Ectodermal cell (in vitro differentiated cells): ENCODE data around the gene SPIB.

Experiments used
- H3K27ac ChIP-seq: 2 replicates; pipeline ENCODE4 v1.7.0; 2013; ENCODE audit warnings: mild to moderate bottlenecking, low read depth, low read length; ENCODE audit not compliant: insufficient read depth, poor library complexity, severe bottlenecking
- H3K27me3 ChIP-seq: 2 replicates; pipeline ENCODE4 v1.7.0; 2013; ENCODE audit warnings: mild to moderate bottlenecking, low read length; ENCODE audit not compliant: insufficient read depth, control insufficient read depth, poor library complexity, severe bottlenecking
- H3K36me3 ChIP-seq: one replicate; pipeline ENCODE4 v1.7.0; 2013; ENCODE audit warnings: low read length; ENCODE audit not compliant: control insufficient read depth, insufficient read depth
- H3K4me1 ChIP-seq: one replicate; pipeline ENCODE4 v1.7.0; 2013; ENCODE audit warnings: low read length; ENCODE audit not compliant: control insufficient read depth, insufficient read depth
- H3K4me3 ChIP-seq: 2 replicates; pipeline ENCODE4 v1.7.0; 2013; ENCODE audit warnings: low read depth, low read length, control low read depth; ENCODE audit not compliant: insufficient read depth
- H3K9me3 ChIP-seq: 2 replicates; pipeline ENCODE4 v1.7.0; 2013; ENCODE audit warnings: mild to moderate bottlenecking, low read length, moderate library complexity; ENCODE audit not compliant: control insufficient read depth
- WGBS, 2 experiments: methylation state at CpG; one replicate each; pipeline ENCODE4 v1.1.7; 2013; ENCODE audit warnings: missing lambda C conversion rate in 2 of 2; 5-methylcytosine and 5-hydroxymethylcytosine counted together

SPIB gene

DNA sequence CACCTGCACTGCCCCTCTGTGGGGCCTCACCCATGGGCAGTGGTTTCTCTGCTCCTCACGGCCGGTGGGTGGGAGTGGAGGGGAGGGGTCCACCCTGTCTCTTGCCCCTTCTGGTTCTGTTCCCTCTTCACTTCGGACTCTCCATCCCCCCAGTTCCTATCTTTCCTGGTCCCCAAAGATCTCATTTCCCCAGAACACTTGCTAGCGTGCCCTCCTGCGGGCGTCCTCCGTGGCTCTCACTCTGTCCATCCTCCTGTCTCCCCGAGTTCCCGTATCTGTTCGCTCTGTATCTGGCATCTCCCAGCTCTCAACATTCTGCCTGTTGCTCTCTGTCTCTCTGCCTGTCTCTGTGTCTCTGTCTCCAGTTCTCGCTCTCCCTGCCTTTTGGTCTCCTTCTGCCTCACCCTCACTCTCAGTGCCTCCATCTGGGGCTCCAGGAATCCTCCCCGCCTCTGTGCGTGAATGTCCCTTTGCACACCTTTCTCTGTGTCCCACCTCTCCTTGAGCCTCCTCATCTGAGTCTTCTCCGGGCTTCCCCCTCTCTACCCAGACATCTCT is 363 bp downstream of the SPIB start:
- Histone ChIP-seq H3K4me1 (peaks cover 9% of the 10 kb centered on the region), H3K4me3 (no peak overlapping the region)
- WGBS, 2 experiments = 7 to 8% methylated on average over 12 to 14 of the region's 14 CpGs

DNA sequence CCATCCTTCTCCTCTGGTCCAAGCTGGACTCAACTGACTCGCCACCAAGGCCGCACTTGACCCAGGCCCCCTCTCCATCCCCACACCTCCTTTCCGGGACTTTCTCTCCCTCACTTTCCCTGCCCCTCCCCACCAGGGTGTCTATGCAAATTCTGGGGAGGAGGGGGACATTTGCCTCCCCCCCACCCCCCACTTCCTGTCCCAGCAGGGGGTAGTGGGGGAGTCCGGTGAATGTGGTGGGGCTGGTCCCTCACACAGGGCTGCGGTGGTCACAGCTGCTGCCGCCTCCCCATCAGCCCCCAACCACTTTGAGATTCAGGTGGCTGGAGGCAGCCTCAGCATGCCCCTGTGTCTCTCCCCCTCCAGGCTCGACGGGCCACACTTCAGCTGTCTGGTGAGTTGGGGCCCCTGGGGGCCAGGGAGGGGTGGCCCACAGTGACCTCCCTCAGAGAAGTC is 870 bp downstream of the SPIB start:
- WGBS, 2 experiments = 16 to 20% methylated on average over 8 of the region's 8 CpGs
- H3K27ac ChIP-seq = no peak overlapping the region
- no peaks in the 10 kb centered on the region for H3K36me3 ChIP-seq
- no peaks in the 10 kb centered on the region for H3K9me3 ChIP-seq
- H3K27me3 ChIP-seq = peaks cover 28% of the 10 kb centered on the region
- no peak overlapping the region for H3K4me3 ChIP-seq
- H3K4me1 ChIP-seq = peaks cover 9% of the 10 kb centered on the region

More for the DNA sequence above, 363 bp downstream of the SPIB start:
- no peaks in the 10 kb centered on the region for H3K36me3 ChIP-seq
- H3K27ac ChIP-seq = no peak overlapping the region
- H3K27me3 ChIP-seq = peaks cover 28% of the 10 kb centered on the region
- H3K9me3 ChIP-seq = no peaks in the 10 kb centered on the region

- Histone ChIP-seq H3K27me3 (peaks cover 28% of the 10 kb centered on the region), H3K36me3 (no peaks in the 10 kb centered on the region), H3K27ac (no peak overlapping the region), H3K4me1 (peaks cover 9% of the 10 kb centered on the region), H3K9me3 (no peaks in the 10 kb centered on the region), H3K4me3 (no peak overlapping the region)
- WGBS, 2 experiments = 69 to 70% methylated on average over 3 of the region's 3 CpGs
These were observed 1.4 kb downstream of the SPIB start for GRCh38 chr19:50420127-50420526.

- 58 to 64% methylated on average over 3 of the region's 3 CpGs for WGBS, 2 experiments
- no peaks in the 10 kb centered on the region for H3K9me3 ChIP-seq
- no peaks in the 10 kb centered on the region for H3K36me3 ChIP-seq
- peaks cover 28% of the 10 kb centered on the region for H3K27me3 ChIP-seq
- no peak overlapping the region for H3K4me3 ChIP-seq
- H3K4me1 ChIP-seq = peaks cover 9% of the 10 kb centered on the region
- no peak overlapping the region for H3K27ac ChIP-seq
These were observed 2.1 kb downstream of the SPIB start for GRCh38 chr19:50420808-50421207.

DNA sequence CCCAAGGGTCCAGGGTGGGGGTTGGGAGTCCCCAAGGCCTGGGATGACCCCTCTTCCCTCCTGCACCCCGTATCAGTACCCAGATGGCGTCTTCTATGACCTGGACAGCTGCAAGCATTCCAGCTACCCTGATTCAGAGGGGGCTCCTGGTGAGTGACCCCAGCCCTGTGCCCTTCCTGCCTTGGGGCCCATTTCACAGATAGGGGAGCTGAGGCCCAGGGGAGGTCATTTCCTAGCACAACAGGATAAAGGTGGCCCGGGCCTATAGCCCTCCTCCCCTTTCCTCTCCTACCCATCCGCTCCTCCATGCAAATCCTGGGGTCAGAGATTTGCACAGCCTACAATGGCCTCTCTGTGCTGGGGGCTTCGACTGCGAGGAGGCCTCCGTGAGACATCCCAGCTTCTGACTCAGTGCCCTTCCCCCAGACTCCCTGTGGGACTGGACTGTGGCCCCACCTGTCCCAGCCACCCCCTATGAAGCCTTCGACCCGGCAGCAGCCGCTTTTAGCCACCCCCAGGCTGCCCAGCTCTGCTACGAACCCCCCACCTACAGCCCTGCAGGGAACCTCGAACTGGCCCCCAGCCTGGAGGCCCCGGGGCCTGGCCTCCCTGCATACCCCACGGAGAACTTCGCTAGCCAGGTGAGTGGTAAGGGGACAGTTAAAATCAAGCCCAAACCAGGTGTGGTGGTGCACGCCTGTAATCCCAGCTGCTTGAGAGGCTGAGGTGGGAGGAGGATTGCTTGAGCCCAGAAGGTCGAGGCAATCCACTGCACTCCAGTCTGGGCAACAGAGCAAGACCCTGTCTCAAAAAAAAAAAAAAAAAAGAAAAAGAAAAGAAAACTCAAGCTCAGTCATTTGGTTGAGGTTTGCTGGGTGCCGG is 3.9 kb downstream of the SPIB start:
- WGBS, 2 experiments = 86 to 90% methylated on average over 18 of the region's 18 CpGs
- H3K27ac ChIP-seq = no peak overlapping the region
- H3K9me3 ChIP-seq = no peaks in the 10 kb centered on the region
- peaks cover 9% of the 10 kb centered on the region for H3K4me1 ChIP-seq
- no peak overlapping the region for H3K4me3 ChIP-seq
- H3K27me3 ChIP-seq = peaks cover 28% of the 10 kb centered on the region
- H3K36me3 ChIP-seq = no peaks in the 10 kb centered on the region

GRCh38 chr19:50423279-50424113 is 4.8 kb downstream of the SPIB start:
- Histone ChIP-seq H3K9me3 (no peaks in the 10 kb centered on the region), H3K4me1 (peaks cover 4% of the 10 kb centered on the region), H3K27me3 (peaks cover 21% of the 10 kb centered on the region), H3K36me3 (no peaks in the 10 kb centered on the region), H3K27ac (no peak overlapping the region), H3K4me3 (no peak overlapping the region)
- WGBS, 2 experiments = 94% methylated on average over 22 of the region's 22 CpGs

DNA sequence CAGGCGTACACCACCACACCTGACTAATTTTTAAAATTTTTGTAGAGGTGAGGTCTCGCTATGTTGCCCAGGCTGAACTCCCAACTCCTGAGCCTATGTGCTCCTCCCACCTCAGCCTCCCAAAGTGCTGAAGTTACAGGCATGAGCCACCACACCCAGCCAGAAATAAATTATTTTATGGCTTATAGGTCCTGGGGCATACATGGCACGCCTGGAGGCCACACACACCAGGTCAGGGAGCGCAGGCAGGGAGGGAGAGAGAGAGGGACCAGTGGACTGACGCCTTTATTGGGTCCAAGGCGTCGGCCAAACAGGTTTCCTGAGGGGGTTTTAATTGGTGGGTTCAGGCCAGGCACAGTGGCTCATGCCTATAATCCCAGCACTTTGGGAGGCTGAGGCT is 6.8 kb downstream of the SPIB start:
- no peaks in the 10 kb centered on the region for H3K9me3 ChIP-seq
- 65 to 67% methylated on average over 7 of the region's 7 CpGs for WGBS, 2 experiments
- no peaks in the 10 kb centered on the region for H3K4me1 ChIP-seq

DNA sequence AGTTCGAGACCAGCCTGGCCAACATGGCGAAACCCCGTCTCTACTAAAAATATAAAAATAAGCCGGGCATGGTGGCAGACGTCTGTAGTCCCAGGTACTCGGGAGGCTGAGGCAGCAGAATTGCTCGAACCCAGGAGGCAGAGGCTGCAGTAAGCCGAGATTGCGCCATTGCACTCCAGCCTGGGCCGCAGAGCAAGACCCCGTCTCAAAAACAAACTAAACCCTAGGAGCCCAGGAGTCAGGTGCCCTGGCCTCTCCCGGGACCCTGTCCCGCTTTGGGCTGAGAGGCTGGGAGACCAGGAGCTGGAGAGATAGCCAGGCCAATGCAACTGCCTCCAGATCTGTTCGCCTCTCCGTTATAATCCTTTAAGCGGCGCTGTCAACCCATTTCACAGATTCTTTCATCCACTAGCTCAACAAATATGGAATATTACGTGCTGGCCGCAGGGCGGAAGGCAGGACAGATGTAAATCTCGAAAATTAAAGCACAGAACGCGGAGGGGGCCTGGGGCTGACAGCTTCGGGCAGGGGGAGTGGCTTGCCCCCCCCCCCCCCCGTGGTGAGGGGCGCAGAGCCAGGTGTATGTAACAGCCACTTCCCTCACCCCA is 8.7 kb downstream of the SPIB start:
- Histone ChIP-seq H3K4me3 (no peak overlapping the region), H3K27me3 (peaks cover 10% of the 10 kb centered on the region), H3K4me1 (peaks cover 2% of the 10 kb centered on the region), H3K36me3 (no peaks in the 10 kb centered on the region), H3K27ac (no peak overlapping the region), H3K9me3 (no peaks in the 10 kb centered on the region)
- 94% methylated on average over 24 to 26 of the region's 26 CpGs for WGBS, 2 experiments

More for the DNA sequence above, 6.8 kb downstream of the SPIB start:
- Histone ChIP-seq H3K27me3 (peaks cover 1% of the 10 kb centered on the region), H3K4me3 (no peak overlapping the region), H3K27ac (no peak overlapping the region), H3K36me3 (no peaks in the 10 kb centered on the region)

DNA sequence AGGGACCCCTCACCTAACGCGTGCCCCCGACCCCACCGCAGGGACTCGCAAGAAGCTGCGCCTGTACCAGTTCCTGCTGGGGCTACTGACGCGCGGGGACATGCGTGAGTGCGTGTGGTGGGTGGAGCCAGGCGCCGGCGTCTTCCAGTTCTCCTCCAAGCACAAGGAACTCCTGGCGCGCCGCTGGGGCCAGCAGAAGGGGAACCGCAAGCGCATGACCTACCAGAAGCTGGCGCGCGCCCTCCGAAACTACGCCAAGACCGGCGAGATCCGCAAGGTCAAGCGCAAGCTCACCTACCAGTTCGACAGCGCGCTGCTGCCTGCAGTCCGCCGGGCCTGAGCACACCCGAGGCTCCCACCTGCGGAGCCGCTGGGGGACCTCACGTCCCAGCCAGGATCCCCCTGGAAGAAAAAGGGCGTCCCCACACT is 9.3 kb downstream of the SPIB start:
- H3K4me1 ChIP-seq = peaks cover 7% of the 10 kb centered on the region
- no peaks in the 10 kb centered on the region for H3K36me3 ChIP-seq
- no peak overlapping the region for H3K27ac ChIP-seq
- WGBS, 2 experiments = 87 to 88% methylated on average over 38 of the region's 38 CpGs
- H3K4me3 ChIP-seq = no peak overlapping the region
- H3K27me3 ChIP-seq = peaks cover 10% of the 10 kb centered on the region
- no peaks in the 10 kb centered on the region for H3K9me3 ChIP-seq
